Mesenchymal stem cell (in vitro differentiated cells and primary cell): Measurements from ENCODE around the gene ERCC1.
A peak's percentile ranks its signal among the peaks of the same experiment; 100 is the strongest.

ENCODE experiments used
- DNase-seq: peaks from one replicate; pipeline ENCODE4 v3.0.0-alpha.2; 2013
- H2AFZ ChIP-seq: one replicate; pipeline ENCODE4 v1.6.1; 2013; ENCODE audit warnings: low read depth, mild to moderate bottlenecking, control low read depth, inconsistent platforms, low read length, moderate library complexity
- H2AK5ac ChIP-seq: 2 replicates; pipeline ENCODE4 v1.6.1; 2013; ENCODE audit warnings: low read length, moderate library complexity, mild to moderate bottlenecking, inconsistent platforms; ENCODE audit not compliant: severe bottlenecking
- H2BK120ac ChIP-seq: one replicate; pipeline ENCODE4 v1.6.1; 2013; ENCODE audit warnings: low read depth, mild to moderate bottlenecking, inconsistent platforms, low read length, moderate library complexity
- H2BK12ac ChIP-seq, 2 experiments: one replicate each; pipeline ENCODE4 v1.6.1; 2013; ENCODE audit warnings: inconsistent platforms in 2 of 2, low read length in 2 of 2, mild to moderate bottlenecking in 2 of 2, moderate library complexity in 2 of 2, control low read depth in 1 of 2
- H2BK15ac ChIP-seq: one replicate; pipeline ENCODE4 v1.6.1; 2013; ENCODE audit warnings: mild to moderate bottlenecking, low read depth, inconsistent platforms; ENCODE audit not compliant: poor library complexity, severe bottlenecking
- H2BK5ac ChIP-seq: 2 replicates; pipeline ENCODE4 v1.6.1; 2013; ENCODE audit warnings: low read depth, mild to moderate bottlenecking, low read length, control low read depth, inconsistent platforms; ENCODE audit not compliant: poor library complexity, severe bottlenecking
- H3K14ac ChIP-seq, 2 experiments: one replicate each; pipeline ENCODE4 v1.6.1; 2013; ENCODE audit warnings: inconsistent platforms in 2 of 2, low read length in 2 of 2, control low read depth in 1 of 2, mild to moderate bottlenecking in 1 of 2, moderate library complexity in 1 of 2
- H3K18ac ChIP-seq, 2 experiments: one replicate each; pipeline ENCODE4 v1.6.1; 2013; ENCODE audit warnings: inconsistent platforms in 2 of 2, low read length in 2 of 2, control low read depth in 1 of 2, low read depth in 1 of 2, mild to moderate bottlenecking in 1 of 2
- H3K23ac ChIP-seq, 2 experiments: one replicate each; pipeline ENCODE4 v1.6.1; 2013; ENCODE audit warnings: inconsistent platforms in 2 of 2, low read length in 2 of 2, mild to moderate bottlenecking in 2 of 2, moderate library complexity in 2 of 2, control low read depth in 1 of 2
- H3K27ac ChIP-seq: 2 replicates; pipeline ENCODE4 v1.5.1; 2013; ENCODE audit warnings: mild to moderate bottlenecking, moderate library complexity, low read length, control low read depth, inconsistent platforms; ENCODE audit not compliant: poor library complexity, severe bottlenecking
- H3K27me3 ChIP-seq, 2 experiments: 2 replicates each; pipeline versions ENCODE4 v1.6.1 to v1.7.0; 2013; ENCODE audit warnings: low read length in 2 of 2, mild to moderate bottlenecking in 2 of 2, moderate library complexity in 2 of 2, control low read depth in 1 of 2, inconsistent platforms in 1 of 2; ENCODE audit not compliant: control insufficient read depth in 1 of 2, insufficient read depth in 1 of 2
- H3K36me3 ChIP-seq, 2 experiments: 2 replicates each; pipeline versions ENCODE4 v1.6.1 to v1.7.0; 2013; ENCODE audit warnings: low read length in 2 of 2, control low read depth in 1 of 2, inconsistent platforms in 1 of 2, low read depth in 1 of 2, mild to moderate bottlenecking in 1 of 2; ENCODE audit not compliant: insufficient read depth in 2 of 2, control insufficient read depth in 1 of 2
- H3K4ac ChIP-seq, 2 experiments: one replicate each; pipeline ENCODE4 v1.6.1; 2013; ENCODE audit warnings: inconsistent platforms in 2 of 2, low read length in 2 of 2, mild to moderate bottlenecking in 2 of 2, moderate library complexity in 2 of 2, control low read depth in 1 of 2, low read depth in 1 of 2
- H3K4me1 ChIP-seq: 2 replicates; pipeline ENCODE4 v1.6.1; 2013; ENCODE audit warnings: low read depth, low read length, control low read depth; ENCODE audit not compliant: control insufficient read depth, insufficient read depth
- H3K4me2 ChIP-seq: 2 replicates; pipeline ENCODE4 v1.6.1; 2013; ENCODE audit warnings: low read length, mild to moderate bottlenecking, inconsistent platforms; ENCODE audit not compliant: poor library complexity, severe bottlenecking
- H3K4me3 ChIP-seq, 2 experiments: 2 replicates each; pipeline versions ENCODE4 v1.5.1 to v1.7.0; 2013; ENCODE audit warnings: low read length in 2 of 2, mild to moderate bottlenecking in 2 of 2, control low read depth in 1 of 2, low read depth in 1 of 2; ENCODE audit not compliant: insufficient read depth in 1 of 2
- H3K79me1 ChIP-seq: replicated peaks from 2 replicates; pipeline ENCODE4 v1.6.1; 2013; ENCODE audit warnings: mild to moderate bottlenecking, control low read depth, low read length, inconsistent platforms; ENCODE audit not compliant: poor library complexity, severe bottlenecking
- H3K9ac ChIP-seq: 2 replicates; pipeline ENCODE4 v1.7.0; 2013; ENCODE audit warnings: mild to moderate bottlenecking, low read length, moderate library complexity
- H3K9me3 ChIP-seq: 2 replicates; pipeline ENCODE4 v1.7.0; 2013; ENCODE audit warnings: mild to moderate bottlenecking, low read length; ENCODE audit not compliant: control insufficient read depth
- H4K8ac ChIP-seq: one replicate; pipeline ENCODE4 v1.6.1; 2013; ENCODE audit warnings: inconsistent platforms, mild to moderate bottlenecking, low read length, moderate library complexity
- H4K91ac ChIP-seq: one replicate; pipeline ENCODE4 v1.6.1; 2013; ENCODE audit warnings: mild to moderate bottlenecking, low read length, inconsistent platforms
- WGBS: methylation state at CpG from one replicate; pipeline ENCODE4 v1.1.7; 2013; ENCODE audit warnings: mixed read lengths; 5-methylcytosine and 5-hydroxymethylcytosine counted together

Gene ERCC1

GRCh38 chr19:45462174-45462573 is 38.5 kb upstream of the ERCC1 start:
- Histone ChIP-seq H3K23ac (no peak overlapping the region), H3K4me2 (no peak overlapping the region), H4K8ac (no peak overlapping the region), H2BK120ac (no peak overlapping the region), H3K36me3 (no peaks in the 10 kb centered on the region), H4K91ac (no peak overlapping the region), H3K27me3 (peaks cover 0 to 13% of the 10 kb centered on the region in 2 experiments), H2BK5ac (no peak overlapping the region), H3K4ac (no peak overlapping the region), H2BK15ac (no peak overlapping the region), H3K18ac (no peak overlapping the region), H2BK12ac (no peak overlapping the region), H2AK5ac (no peak overlapping the region), H3K9me3 (no peaks in the 10 kb centered on the region), H3K4me3 (no peak overlapping the region), H3K79me1 (no peaks in the 10 kb centered on the region), H3K14ac (no peak overlapping the region), H3K4me1 (peaks cover 6% of the 10 kb centered on the region), H3K27ac (no peak overlapping the region), H2AFZ (no peak overlapping the region), H3K9ac (no peak overlapping the region)
- 90% methylated on average over 2 of the region's 4 CpGs for WGBS
- DNase-seq = no peak

DNA sequence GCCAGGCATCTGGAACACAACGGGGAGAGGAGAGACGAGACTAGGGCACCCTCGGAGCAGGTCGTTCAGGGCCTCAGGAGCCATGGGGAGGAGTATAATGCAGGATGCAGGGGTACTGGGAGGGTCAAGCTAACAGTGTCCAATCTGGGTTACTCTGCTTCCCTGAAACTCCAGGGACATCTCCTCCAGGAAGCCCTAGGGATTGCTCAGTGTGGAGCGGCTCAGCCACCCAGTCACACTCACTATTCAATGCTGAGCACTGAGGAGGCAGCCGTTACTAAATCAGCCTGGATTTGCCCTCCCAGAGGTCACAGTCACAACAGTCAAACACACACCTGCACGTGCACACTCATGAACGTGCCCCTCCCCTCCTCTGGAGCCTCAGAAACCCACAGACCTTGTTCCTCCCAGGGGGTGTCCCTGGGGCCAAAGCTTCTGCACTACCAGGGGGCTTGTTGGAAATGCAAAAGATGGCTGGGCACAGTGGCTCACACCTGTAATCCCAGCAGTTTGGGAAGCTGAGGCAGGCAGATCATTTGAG is 37.2 kb upstream of the ERCC1 start:
- H3K4me2 ChIP-seq = no peak overlapping the region
- H3K14ac ChIP-seq = no peak overlapping the region
- H3K4ac ChIP-seq = no peak overlapping the region
- H3K79me1 ChIP-seq = no peaks in the 10 kb centered on the region
- no peak overlapping the region for H2AFZ ChIP-seq
- H2BK5ac ChIP-seq = no peak overlapping the region
- no peak overlapping the region for H3K23ac ChIP-seq
- no peak overlapping the region for H3K18ac ChIP-seq
- no peaks in the 10 kb centered on the region for H3K9me3 ChIP-seq
- H3K4me1 ChIP-seq = peaks cover 10% of the 10 kb centered on the region
- no peak overlapping the region for H2AK5ac ChIP-seq
- H2BK15ac ChIP-seq = no peak overlapping the region
- no peak overlapping the region for H3K4me3 ChIP-seq
- peaks cover 0 to 8% of the 10 kb centered on the region in 2 experiments for H3K27me3 ChIP-seq
- DNase-seq = no peak
- no peak overlapping the region for H4K8ac ChIP-seq
- H2BK120ac ChIP-seq = no peak overlapping the region
- no peak overlapping the region for H2BK12ac ChIP-seq
- no peak overlapping the region for H3K27ac ChIP-seq
- no peaks in the 10 kb centered on the region for H3K36me3 ChIP-seq
- no peak overlapping the region for H4K91ac ChIP-seq
- no peak overlapping the region for H3K9ac ChIP-seq
- 82% methylated on average over 8 of the region's 8 CpGs for WGBS

DNA sequence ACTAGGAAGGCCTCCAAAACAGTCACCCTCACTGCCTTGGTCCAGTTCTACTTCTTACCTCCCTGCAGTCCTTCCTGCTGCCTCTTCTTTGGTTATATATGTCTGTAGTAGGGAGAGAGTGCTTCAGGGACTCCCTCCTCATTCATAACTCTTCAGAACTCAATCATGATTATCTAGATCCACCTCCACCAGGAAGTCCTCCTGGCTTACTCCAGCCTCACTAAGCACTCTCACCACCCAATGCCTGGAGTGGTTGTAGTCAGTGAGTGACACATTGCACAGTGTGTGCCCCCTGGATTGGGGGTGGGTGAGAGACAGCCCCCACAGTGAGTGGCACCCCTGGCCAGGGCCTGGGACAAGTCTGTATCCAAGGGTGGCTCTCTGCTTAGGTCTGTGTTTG is 34.1 kb upstream of the ERCC1 start:
- no peaks in the 10 kb centered on the region for H3K36me3 ChIP-seq
- peaks cover 18% of the 10 kb centered on the region for H3K4me1 ChIP-seq
- no peak overlapping the region for H3K4me3 ChIP-seq
- peak overlapping the region; percentile 53 for H2AK5ac ChIP-seq
- H2AFZ ChIP-seq = no peak overlapping the region
- no peak for DNase-seq
- no peak overlapping the region for H3K4me2 ChIP-seq
- no peaks in the 10 kb centered on the region for H3K79me1 ChIP-seq
- no peak overlapping the region for H3K4ac ChIP-seq
- no peak overlapping the region for H2BK15ac ChIP-seq
- H4K91ac ChIP-seq = peak overlapping the region; percentile 37
- no peak overlapping the region for H3K18ac ChIP-seq
- peak overlapping the region in 1 of 2 experiments; percentile 47 for H2BK12ac ChIP-seq
- H3K14ac ChIP-seq = no peak overlapping the region
- H4K8ac ChIP-seq = no peak overlapping the region
- H2BK5ac ChIP-seq = no peak overlapping the region
- no peaks in the 10 kb centered on the region for H3K27me3 ChIP-seq
- H2BK120ac ChIP-seq = no peak overlapping the region
- H3K23ac ChIP-seq = no peak overlapping the region
- H3K27ac ChIP-seq = no peak overlapping the region
- H3K9ac ChIP-seq = no peak overlapping the region
- no peaks in the 10 kb centered on the region for H3K9me3 ChIP-seq

DNA sequence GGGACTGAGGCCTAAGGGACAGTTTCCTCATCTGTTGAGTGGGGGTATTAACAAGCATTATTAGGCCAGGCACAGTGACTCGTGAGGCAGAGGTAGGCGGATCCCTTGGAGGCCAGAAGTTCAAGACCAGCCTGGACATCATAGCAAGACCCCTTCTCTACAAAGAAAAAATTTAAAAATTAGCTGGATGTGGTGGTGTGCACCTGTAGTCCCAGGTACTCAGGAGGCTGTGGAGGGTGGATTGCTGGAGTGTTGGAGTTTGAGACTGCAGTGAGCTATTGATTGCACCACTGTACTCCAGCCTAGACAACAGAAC is 32.7 kb upstream of the ERCC1 start:
- peaks cover 21% of the 10 kb centered on the region for H3K4me1 ChIP-seq
- H3K18ac ChIP-seq = peak overlapping the region; percentile 77 to 78
- peak overlapping the region; percentile 87 for H3K27ac ChIP-seq
- no peaks in the 10 kb centered on the region for H3K36me3 ChIP-seq
- H3K27me3 ChIP-seq = no peaks in the 10 kb centered on the region
- WGBS = 62% methylated on average over 2 of the region's 2 CpGs
- H2BK12ac ChIP-seq = peak overlapping the region in 1 of 2 experiments; percentile 15
- H4K91ac ChIP-seq = no peak overlapping the region
- H2BK15ac ChIP-seq = no peak overlapping the region
- H4K8ac ChIP-seq = no peak overlapping the region
- no peak overlapping the region for H2BK120ac ChIP-seq
- peak overlapping the region; percentile 53 for H3K4me2 ChIP-seq
- H3K23ac ChIP-seq = no peak overlapping the region
- peak overlapping the region; percentile 86 for H3K9ac ChIP-seq
- H3K4me3 ChIP-seq = peak overlapping the region in 1 of 2 experiments; percentile 67
- no peak overlapping the region for H3K4ac ChIP-seq
- H2AFZ ChIP-seq = no peak overlapping the region
- no peaks in the 10 kb centered on the region for H3K9me3 ChIP-seq
- H2BK5ac ChIP-seq = no peak overlapping the region
- no peak for DNase-seq
- no peak overlapping the region for H3K14ac ChIP-seq
- no peaks in the 10 kb centered on the region for H3K79me1 ChIP-seq
- peak overlapping the region; percentile 46 for H2AK5ac ChIP-seq
